ENCODE results near the gene TDP1. TPM values are rescaled to one million over a fixed set of nuclear protein-coding genes. Genes with fewer than 3 reads are reported as not detected.
"Not testable (repeated sequence)": the region's sequence is repeated elsewhere in the genome, so short reads cannot be mapped to it uniquely, and the experiment has no call there.

TDP1 gene
- total RNA-seq, 1 experiment from 2014 or later: 16.6 TPM

GRCh38 chr14:90023176-90023896, 67.6 kb downstream of the TDP1 start:
- DNase-seq (ENCODE audit: low read depth, low spot score): no peak
- in situ Hi-C loops (cut with HindIII; ENCODE audit: low pct_unique_long_range_greater_than_20kb, low sequenced_read_pairs): no loop called here

- no peak for DNase-seq (ENCODE audit: low read depth, low spot score)
- in situ Hi-C loops (cut with HindIII; ENCODE audit: low pct_unique_long_range_greater_than_20kb, low sequenced_read_pairs): no loop called here
These were observed 69.2 kb downstream of the TDP1 start for GRCh38 chr14:90024910-90025309.

GRCh38 chr14:90026608-90027007, 70.9 kb downstream of the TDP1 start:
- DNase-seq (ENCODE audit: low read depth, low spot score); in situ Hi-C loops (cut with HindIII; ENCODE audit: low pct_unique_long_range_greater_than_20kb, low sequenced_read_pairs): not testable (repeated sequence)

GRCh38 chr14:90027842-90028241, 72.1 kb downstream of the TDP1 start:
- in situ Hi-C loops (cut with HindIII; ENCODE audit: low pct_unique_long_range_greater_than_20kb, low sequenced_read_pairs): no loop called here

GRCh38 chr14:90034156-90034555, 78.4 kb downstream of the TDP1 start:
- DNase-seq (ENCODE audit: low read depth, low spot score): no peak
- in situ Hi-C loops (cut with HindIII; ENCODE audit: low pct_unique_long_range_greater_than_20kb, low sequenced_read_pairs): no loop called here

More at GRCh38 chr14:90027842-90028241, 72.1 kb downstream of the TDP1 start:
- DNase-seq (ENCODE audit: low read depth, low spot score): no peak

GRCh38 chr14:90034835-90035525, 79.3 kb downstream of the TDP1 start:
- DNase-seq (ENCODE audit: low read depth, low spot score): no peak
- in situ Hi-C loops (cut with HindIII; ENCODE audit: low pct_unique_long_range_greater_than_20kb, low sequenced_read_pairs): no loop called here

- in situ Hi-C loops (cut with HindIII; ENCODE audit: low pct_unique_long_range_greater_than_20kb, low sequenced_read_pairs): no loop called here
- DNase-seq (ENCODE audit: low read depth, low spot score): peak; percentile 92
These were observed 83.7 kb downstream of the TDP1 start for GRCh38 chr14:90039253-90040010.

- DNase-seq (ENCODE audit: low read depth, low spot score): no peak
- in situ Hi-C loops (cut with HindIII; ENCODE audit: low pct_unique_long_range_greater_than_20kb, low sequenced_read_pairs): no loop called here
These were observed 84.7 kb downstream of the TDP1 start for GRCh38 chr14:90040411-90040810.

- in situ Hi-C loops (cut with HindIII; ENCODE audit: low pct_unique_long_range_greater_than_20kb, low sequenced_read_pairs): no loop called here
- peak; percentile 11 for DNase-seq (ENCODE audit: low read depth, low spot score)
These were observed 86.9 kb downstream of the TDP1 start for GRCh38 chr14:90042496-90043252.

GRCh38 chr14:90045616-90046015, 89.9 kb downstream of the TDP1 start:
- DNase-seq (ENCODE audit: low read depth, low spot score): no peak
- in situ Hi-C loops (cut with HindIII; ENCODE audit: low pct_unique_long_range_greater_than_20kb, low sequenced_read_pairs): no loop called here

- in situ Hi-C loops (cut with HindIII; ENCODE audit: low pct_unique_long_range_greater_than_20kb, low sequenced_read_pairs): no loop called here
- DNase-seq (ENCODE audit: low read depth, low spot score): no peak
These were observed 93.7 kb downstream of the TDP1 start for GRCh38 chr14:90049390-90049789.

GRCh38 chr14:90050271-90050670, 94.5 kb downstream of the TDP1 start:
- in situ Hi-C loops (cut with HindIII; ENCODE audit: low pct_unique_long_range_greater_than_20kb, low sequenced_read_pairs): no loop called here
- DNase-seq (ENCODE audit: low read depth, low spot score): no peak

- no peak for DNase-seq (ENCODE audit: low read depth, low spot score)
- in situ Hi-C loops (cut with HindIII; ENCODE audit: low pct_unique_long_range_greater_than_20kb, low sequenced_read_pairs): no loop called here
These were observed 97.3 kb downstream of the TDP1 start for GRCh38 chr14:90053044-90053443.

- no peak for DNase-seq (ENCODE audit: low read depth, low spot score)
- in situ Hi-C loops (cut with HindIII; ENCODE audit: low pct_unique_long_range_greater_than_20kb, low sequenced_read_pairs): no loop called here
These were observed 99.1 kb downstream of the TDP1 start for GRCh38 chr14:90054803-90055202.

- DNase-seq (ENCODE audit: low read depth, low spot score): no peak
- in situ Hi-C loops (cut with HindIII; ENCODE audit: low pct_unique_long_range_greater_than_20kb, low sequenced_read_pairs): no loop called here
These were observed 101.1 kb downstream of the TDP1 start for GRCh38 chr14:90056826-90057225.

- no peak for DNase-seq (ENCODE audit: low read depth, low spot score)
- in situ Hi-C loops (cut with HindIII; ENCODE audit: low pct_unique_long_range_greater_than_20kb, low sequenced_read_pairs): no loop called here
These were observed 103.2 kb downstream of the TDP1 start for GRCh38 chr14:90058876-90059458.

- in situ Hi-C loops (cut with HindIII; ENCODE audit: low pct_unique_long_range_greater_than_20kb, low sequenced_read_pairs): no loop called here
- DNase-seq (ENCODE audit: low read depth, low spot score): peak; percentile 78
These were observed 104.7 kb downstream of the TDP1 start for GRCh38 chr14:90060312-90060964.

Measured in SK-MEL-5 (cell line).